ENCODE results near the gene TRIM16. TPM values are rescaled to one million over a fixed set of nuclear protein-coding genes. Genes with fewer than 3 reads are reported as not detected.

Gene TRIM16
- total and polyA plus RNA-seq, 2 experiments from 2014 or later, result 6.4 to 47.6 TPM

GRCh38 chr17:15662681-15663080 lies 21.4 kb downstream of the TRIM16 start:
- no peaks in the 10 kb centered on the region; the same call in 1 of the 2 replicates for H3K4me1 ChIP-seq (ENCODE audit: insufficient read depth)
- no peaks in the 10 kb centered on the region for H4K20me1 ChIP-seq (replicated peaks; ENCODE audit: insufficient read depth)
- H3K79me2 ChIP-seq (replicated peaks; ENCODE audit: insufficient read depth), result no peaks in the 10 kb centered on the region
- no peaks in the 10 kb centered on the region for H3K27me3 ChIP-seq (ENCODE audit: insufficient read depth)
- no peak overlapping the region for H2AFZ ChIP-seq
- no peak overlapping the region for H3K4me3 Mint-ChIP-seq
- no peaks in the 10 kb centered on the region for H3F3A ChIP-seq (replicated peaks; ENCODE audit: low read depth)
- H3K36me3 ChIP-seq (ENCODE audit: insufficient read depth), result peaks cover 4% of the 10 kb centered on the region; the same call in 1 of the 2 replicates
- no peak overlapping the region for H3K4me3 ChIP-seq
- H3K36me3 Mint-ChIP-seq (ENCODE audit: low read depth), result peaks cover 12% of the 10 kb centered on the region
- ATAC-seq (no peak), DNase-seq (ENCODE audit: low spot score) (no peak)
- H3K9me3 Mint-ChIP-seq, result no peaks in the 10 kb centered on the region
- no peaks in the 10 kb centered on the region for H3K27me3 Mint-ChIP-seq (ENCODE audit: insufficient read depth, low read depth, poor library complexity)
- H3K4me2 ChIP-seq, result no peak overlapping the region
- no peak for TF ChIP-seq ZNF462 (CRISPR knock-in tag; IDR thresholded peaks at IDR 0.05)
- TF ChIP-seq EZH2phosphoT487 (IDR thresholded peaks at IDR 0.05; ENCODE audit: unreplicated experiment), result no peak
- no peak for TF ChIP-seq ETS1 (IDR thresholded peaks at IDR 0.05)
- TF ChIP-seq ZNF331 (CRISPR knock-in tag; IDR thresholded peaks at IDR 0.05; ENCODE audit: low read depth), result no peak
- TF ChIP-seq STAT1 (IDR thresholded peaks at IDR 0.05; ENCODE audit: unreplicated experiment), result no peak
- TF ChIP-seq CREB1 (CRISPR knock-in tag; IDR thresholded peaks at IDR 0.05; ENCODE audit: low read depth), result no peak
- no peak for TF ChIP-seq POLR2AphosphoS5 (IDR thresholded peaks at IDR 0.05; ENCODE audit: low read depth)
- no peak for TF ChIP-seq NANOG (IDR thresholded peaks at IDR 0.05; ENCODE audit: borderline replicate concordance)
- no peak for TF ChIP-seq JUNB (IDR thresholded peaks at IDR 0.05; ENCODE audit: unreplicated experiment)
- TF ChIP-seq EZH2 (IDR thresholded peaks at IDR 0.05; ENCODE audit: low read depth, unreplicated experiment), result no peak
- TF ChIP-seq CTCF (conservative IDR thresholded peaks at IDR 0.05; ENCODE audit: low read depth in 2 of 2), result no peak
- TF ChIP-seq REST (IDR thresholded peaks at IDR 0.05; ENCODE audit: unreplicated experiment), result no peak
- no peak for TF ChIP-seq ZNF114 (CRISPR knock-in tag; IDR thresholded peaks at IDR 0.05)
- no peak overlapping the region for H3K27ac Mint-ChIP-seq
- peaks cover 10% of the 10 kb centered on the region; the same call in 2 of the 3 replicates for H3K4me1 Mint-ChIP-seq
- H3K9me2 ChIP-seq (ENCODE audit: insufficient read depth), result no peaks in the 10 kb centered on the region
- H3K27ac ChIP-seq (ENCODE audit: low read depth), result no peak overlapping the region

All from GM23338 (cell line).